Spleen (tissue), 11 donors: ENCODE measurements around the gene FLNB. TPM values are rescaled to one million over a fixed set of nuclear protein-coding genes. Genes with fewer than 3 reads are reported as not detected.

ENCODE experiments used
- DNase-seq: peaks from one replicate; pipeline ENCODE4 v3.0.0-alpha.2; 2020
- H3K27ac ChIP-seq, 8 donors: fragments of 200-600 bp; sonication (generic) in 7 of 8; 1 replicate in 4 of 8; 2 replicates in 4 of 8; pipeline versions ENCODE4 v1.5.0 to v1.8.0; 2016 to 2021; ENCODE audit warnings: inconsistent platforms in 4 of 8, mild to moderate bottlenecking in 4 of 8, moderate library complexity in 1 of 8
- H3K27me3 ChIP-seq, 7 donors: fragments of 200-600 bp; sonication (generic) in 6 of 7; replicated peaks in 1 of 7; 1 replicate in 4 of 7; 2 replicates in 3 of 7; pipeline versions ENCODE4 v1.5.0 to v1.8.0; 2016 to 2021; ENCODE audit warnings: inconsistent platforms in 3 of 7, mild to moderate bottlenecking in 1 of 7
- H3K36me3 ChIP-seq, 6 donors: fragments of 200-600 bp; sonication (generic) in 5 of 6; 1 replicate in 4 of 6; 2 replicates in 2 of 6; pipeline versions ENCODE4 v1.5.0 to v1.8.0; 2016 to 2021; ENCODE audit warnings: inconsistent platforms in 2 of 6
- H3K4me1 ChIP-seq, 6 donors: fragments of 200-600 bp; sonication (generic) in 5 of 6; 1 replicate in 3 of 6; 2 replicates in 3 of 6; pipeline versions ENCODE4 v1.5.0 to v1.8.0; 2016 to 2021; ENCODE audit warnings: inconsistent platforms in 3 of 6
- H3K4me3 ChIP-seq, 8 donors: fragments of 200-600 bp; sonication (generic) in 7 of 8; 1 replicate in 4 of 8; 2 replicates in 4 of 8; pipeline versions ENCODE4 v1.5.0 to v1.8.0; 2016 to 2021; ENCODE audit warnings: inconsistent platforms in 4 of 8, mild to moderate bottlenecking in 4 of 8, moderate library complexity in 2 of 8
- H3K9me3 ChIP-seq, 8 donors: fragments of 200-600 bp; sonication (generic) in 7 of 8; 1 replicate in 4 of 8; 2 replicates in 4 of 8; pipeline versions ENCODE4 v1.5.0 to v1.8.0; 2016 to 2021; ENCODE audit warnings: inconsistent platforms in 4 of 8
- CTCF ChIP-seq, 11 experiments: fragments of 200-600 bp in 7 of 11; fragments of 450-650 bp in 4 of 11; sonication (generic) in 4 of 11; IDR thresholded peaks in 8 of 11; conservative IDR thresholded peaks in 3 of 11; 1 replicate in 7 of 11; 2 replicates in 4 of 11; pipeline versions ENCODE4 v1.4.0 to v1.8.0; 2016 to 2021; ENCODE audit warnings: antibody characterized with exemption in 11 of 11, inconsistent platforms in 4 of 11, mild to moderate bottlenecking in 1 of 11
- POLR2A ChIP-seq, 3 donors: fragments of 450-650 bp; IDR thresholded peaks; one replicate each; pipeline ENCODE4 v1.5.1; 2017; ENCODE audit warnings: antibody characterized with exemption in 3 of 3, mild to moderate bottlenecking in 1 of 3
- POLR2AphosphoS5 ChIP-seq, 3 donors: sonication (generic); formaldehyde crosslinking; IDR thresholded peaks; one replicate each; pipeline ENCODE4 v1.5.1; 2017; ENCODE audit warnings: antibody characterized with exemption in 3 of 3
- WGBS, 5 donors: extraction: QIAGEN DNeasy Blood & Tissue Kit in 3 of 5; methylation state at CpG; one replicate each; pipeline versions ENCODE4 v1.1.5 to v1.1.7; 2013 to 2018; 5-methylcytosine and 5-hydroxymethylcytosine counted together
- intact Hi-C: fragments of 100-400 bp; cut with DNase I; formaldehyde crosslinking; loops from one replicate; pipeline ENCODE4 v1.15.0; 2023; ENCODE audit warnings: low total_unique reads
- polyA plus RNA-seq, 3 donors: library from polyadenylated mRNA; stranded (reverse); fragments of 200-250 nt; gene quantifications; one replicate each; pipeline ENCODE4 v1.2.1, GENCODE V29; 2013
- total RNA-seq, 7 donors: library from RNA; depleted of rRNA in 3 of 7; stranded (reverse); fragments of >200 nt in 3 of 7; fragmentation: NEBNext Ultra II Directional in 4 of 7; extraction: Animal tissue kit (Norgen Biotek cat#: 25700) in 4 of 7; gene quantifications; one replicate each; pipeline versions ENCODE4 v1.1.0 to v1.2.1, GENCODE V29; 2016 to 2021
- donor health status: healthy with polysubstance abuse.
- donor health status: DM: no; HTN: no; CAD: no; lungs with moderate emphysema.
- donor health status: DM: no; HTN: no; CAD: no.
- donor health status: Bipolar disorder and iron deficiency.
- donor health status: healthy.
- donor health status: DM: no; HTN: no; CAD: no.
- donor health status: DM: yes; HTN: yes; CAD: no.

The FLNB gene
- total and polyA plus RNA-seq, 10 donors = 38.9 to 163 (median 96.7) TPM

GRCh38 chr3:58116161-58116955, 108.1 kb downstream of the FLNB start:
- WGBS, 5 donors = 44 to 74% (median 72%) methylated on average over 9 to 12 of the region's 12 CpGs
- H3K9me3 ChIP-seq = no peaks in the 10 kb centered on the region
- intact Hi-C loops = no loop called here
- no peak overlapping the region for H3K4me3 ChIP-seq
- H3K36me3 ChIP-seq = peaks cover 0 to 86% (median 32%) of the 10 kb centered on the region in 6 donors
- no peaks in the 10 kb centered on the region for H3K27me3 ChIP-seq
- H3K4me1 ChIP-seq = peaks cover 38 to 69% (median 61%) of the 10 kb centered on the region in 6 donors
- DNase-seq = peak; percentile 91
- peak overlapping the region; percentile 15 to 81 (median 50) for H3K27ac ChIP-seq
- TF ChIP-seq POLR2AphosphoS5 (IDR thresholded peaks at IDR 0.05) (peak; percentile 37 to 76 (median 69)), POLR2A (IDR thresholded peaks at IDR 0.05) (no peak), CTCF (IDR thresholded peaks at IDR 0.05 in 8 of 11, conservative IDR thresholded peaks at IDR 0.05 in 3 of 11) (no peak)

- TF ChIP-seq POLR2A (IDR thresholded peaks at IDR 0.05) = no peak
- TF ChIP-seq POLR2AphosphoS5 (IDR thresholded peaks at IDR 0.05) = no peak
- no peak for TF ChIP-seq CTCF (IDR thresholded peaks at IDR 0.05 in 8 of 11, conservative IDR thresholded peaks at IDR 0.05 in 3 of 11)
- Histone ChIP-seq H3K4me1 (peaks cover 40 to 72% (median 64%) of the 10 kb centered on the region in 6 donors), H3K27me3 (no peaks in the 10 kb centered on the region), H3K4me3 (no peak overlapping the region), H3K36me3 (peaks cover 0 to 86% (median 32%) of the 10 kb centered on the region in 6 donors), H3K9me3 (no peaks in the 10 kb centered on the region), H3K27ac (peak overlapping the region; percentile 15 to 81 (median 46))
- WGBS, 5 donors = 69 to 85% (median 77%) methylated on average over 4 of the region's 4 CpGs
- intact Hi-C loops = no loop called here
- DNase-seq = no peak
Measured at GRCh38 chr3:58116985-58117384, 108.8 kb downstream of the FLNB start.

- peaks cover 0 to 86% (median 29%) of the 10 kb centered on the region in 6 donors for H3K36me3 ChIP-seq
- peaks cover 40 to 72% (median 64%) of the 10 kb centered on the region in 6 donors for H3K4me1 ChIP-seq
- no peak overlapping the region for H3K4me3 ChIP-seq
- H3K9me3 ChIP-seq = no peaks in the 10 kb centered on the region
- WGBS, 5 donors = 74 to 88% (median 81%) methylated on average over 14 of the region's 14 CpGs
- peak overlapping the region in 5 of 8 donors; percentile 29 to 81 (median 58) for H3K27ac ChIP-seq
- DNase-seq = no peak
- intact Hi-C loops = no loop called here
- TF ChIP-seq CTCF (IDR thresholded peaks at IDR 0.05 in 8 of 11, conservative IDR thresholded peaks at IDR 0.05 in 3 of 11) = no peak
- peak in 1 of 3 donors; percentile 25 for TF ChIP-seq POLR2AphosphoS5 (IDR thresholded peaks at IDR 0.05)
- H3K27me3 ChIP-seq = no peaks in the 10 kb centered on the region
Measured at GRCh38 chr3:58117561-58118181, 109.4 kb downstream of the FLNB start.

- H3K27ac ChIP-seq = peak overlapping the region in 2 of 8 donors; percentile 29 to 54
- intact Hi-C loops = no loop called here
Measured at GRCh38 chr3:58119186-58119585, 111.0 kb downstream of the FLNB start.

More at GRCh38 chr3:58119186-58119585, 111.0 kb downstream of the FLNB start:
- Histone ChIP-seq H3K27me3 (no peaks in the 10 kb centered on the region), H3K4me3 (no peak overlapping the region), H3K36me3 (peaks cover 0 to 86% (median 32%) of the 10 kb centered on the region in 6 donors), H3K9me3 (no peaks in the 10 kb centered on the region), H3K4me1 (peaks cover 40 to 72% (median 64%) of the 10 kb centered on the region in 6 donors)
- no peak for DNase-seq
- 91 to 98% (median 95%) methylated on average over 6 of the region's 6 CpGs for WGBS, 5 donors
- TF ChIP-seq POLR2A (IDR thresholded peaks at IDR 0.05) = no peak
- TF ChIP-seq CTCF (IDR thresholded peaks at IDR 0.05 in 8 of 11, conservative IDR thresholded peaks at IDR 0.05 in 3 of 11) = no peak
